NCI-H446 (cell line): Measurements from ENCODE around the gene XDH.

Experiments
- DNase-seq, 2 experiments: peaks; one replicate each; lab custom pipeline; 2025; lab: John Stamatoyannopoulos, UW

Gene XDH

DNA sequence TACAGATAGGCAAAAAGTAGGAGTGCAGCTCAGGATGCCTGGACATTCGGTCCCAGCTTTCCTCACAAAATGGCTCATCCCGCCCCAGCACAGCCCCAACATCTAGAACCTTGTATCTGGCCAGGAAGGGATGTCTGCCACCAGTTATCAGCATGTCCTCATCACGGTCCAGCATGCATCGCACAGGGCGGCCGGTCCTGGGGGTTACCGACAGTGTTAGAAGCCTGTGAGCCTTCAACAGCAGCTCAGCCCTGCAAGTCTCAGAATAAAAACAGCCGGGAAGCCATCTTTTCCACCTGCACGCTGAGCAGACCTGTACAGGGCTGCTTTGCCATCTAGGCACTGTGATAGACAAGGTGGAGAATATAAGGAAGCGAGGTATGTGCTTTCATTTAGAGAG, 49.2 kb downstream of the XDH start:
- no peak for DNase-seq

- DNase-seq = no peak
These were observed 50.4 kb downstream of the XDH start for GRCh38 chr2:31363956-31364750.

DNA sequence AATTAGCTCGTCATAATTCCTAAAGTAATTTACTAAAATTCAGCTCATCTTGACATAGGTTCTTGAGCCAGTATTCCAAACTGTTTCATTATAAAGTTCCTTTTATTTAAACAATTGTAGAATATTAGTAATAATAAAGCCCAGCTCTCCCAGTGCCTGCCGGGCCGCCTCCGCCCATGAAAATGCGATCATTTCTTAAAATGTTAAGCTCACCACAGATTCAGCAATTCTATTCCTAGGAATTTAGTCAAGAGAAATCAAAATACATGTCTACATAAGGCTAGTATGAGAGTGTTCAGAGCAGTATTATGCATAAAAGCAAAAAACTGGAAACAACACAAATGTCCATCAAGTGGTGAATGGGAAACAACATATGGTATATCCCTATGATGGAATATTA, 52.0 kb downstream of the XDH start:
- no peak for DNase-seq

DNA sequence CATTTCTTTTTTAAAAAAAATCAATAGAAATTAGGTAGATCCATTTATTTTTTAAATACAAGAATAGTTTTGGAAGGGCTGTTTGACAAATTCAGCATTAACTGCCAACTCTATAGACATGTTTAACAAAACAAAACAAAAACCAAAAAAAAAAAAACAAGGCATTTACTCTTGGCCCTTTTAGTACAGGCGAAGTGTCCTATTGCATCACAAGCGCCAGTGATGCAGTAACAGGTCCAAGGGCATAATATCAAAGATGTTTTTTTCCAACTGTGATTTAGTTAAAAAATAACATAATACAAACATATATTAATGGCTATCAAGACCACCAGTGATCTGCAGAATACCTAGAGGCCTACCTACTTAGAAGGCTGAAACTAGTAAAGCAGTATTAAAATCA, 55.3 kb downstream of the XDH start:
- no peak for DNase-seq

DNA sequence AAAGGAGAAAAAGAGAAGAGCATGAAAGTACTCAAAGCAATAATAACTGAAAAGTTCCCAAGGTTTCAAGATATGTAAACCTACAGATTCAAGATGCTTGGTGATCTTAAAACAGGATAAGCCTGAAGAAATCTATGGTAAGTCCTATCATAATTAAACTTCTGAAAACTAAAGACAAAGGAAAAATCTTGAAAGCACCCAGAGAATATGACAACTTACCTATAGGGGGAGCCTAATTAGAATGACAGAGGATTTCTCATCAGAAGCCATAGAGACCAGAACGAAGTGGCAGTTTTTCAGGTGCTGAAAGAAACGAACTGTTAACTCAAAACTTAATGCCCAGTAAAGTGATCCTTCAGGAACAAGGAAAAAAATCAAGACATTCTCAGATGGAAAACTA, 59.7 kb downstream of the XDH start:
- DNase-seq = no peak

- DNase-seq = no peak
These were observed 61.4 kb downstream of the XDH start for GRCh38 chr2:31353179-31353578.

- DNase-seq = no peak
These were observed 64.9 kb downstream of the XDH start for GRCh38 chr2:31349684-31350083.

DNA sequence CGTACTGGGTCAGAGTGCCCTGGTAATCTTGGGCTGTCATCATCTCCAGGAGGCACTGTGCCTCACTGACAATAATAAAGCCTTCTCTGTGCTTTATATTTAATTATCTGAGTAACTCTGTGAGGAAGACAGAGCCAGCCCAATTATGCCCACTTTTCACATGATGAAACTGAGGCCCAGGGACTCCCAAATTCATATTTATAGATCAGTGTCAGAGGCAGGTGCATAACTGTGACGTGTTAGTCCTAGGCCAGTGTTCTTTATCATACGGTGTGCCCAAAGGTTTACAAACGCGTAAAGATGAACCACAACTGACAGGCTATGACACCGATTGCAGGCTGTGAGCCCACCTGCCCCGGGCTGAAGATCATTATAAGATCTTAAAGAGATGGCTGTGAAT, 65.4 kb downstream of the XDH start:
- no peak for DNase-seq

DNA sequence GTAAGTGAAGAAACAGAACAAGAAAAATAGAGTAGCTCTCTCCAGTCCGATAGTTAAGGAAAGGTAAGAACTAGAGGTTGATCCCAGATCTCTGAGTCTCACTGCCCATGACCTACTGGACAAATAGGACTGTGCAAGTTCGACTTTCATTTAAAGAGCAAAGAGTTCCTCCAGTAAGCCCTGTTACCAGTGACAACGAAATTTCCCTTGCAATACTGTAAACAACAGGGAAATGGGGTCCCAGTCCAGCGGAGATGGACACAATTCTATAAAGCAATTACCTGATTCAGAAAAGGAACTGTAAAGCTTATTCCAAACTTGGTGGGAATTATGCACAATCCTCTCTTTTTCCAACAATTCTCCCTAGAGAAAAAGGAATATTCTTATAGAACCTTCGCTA, 65.9 kb downstream of the XDH start:
- DNase-seq = no peak

- DNase-seq = no peak
These were observed 66.8 kb downstream of the XDH start for GRCh38 chr2:31347750-31348149.

DNA sequence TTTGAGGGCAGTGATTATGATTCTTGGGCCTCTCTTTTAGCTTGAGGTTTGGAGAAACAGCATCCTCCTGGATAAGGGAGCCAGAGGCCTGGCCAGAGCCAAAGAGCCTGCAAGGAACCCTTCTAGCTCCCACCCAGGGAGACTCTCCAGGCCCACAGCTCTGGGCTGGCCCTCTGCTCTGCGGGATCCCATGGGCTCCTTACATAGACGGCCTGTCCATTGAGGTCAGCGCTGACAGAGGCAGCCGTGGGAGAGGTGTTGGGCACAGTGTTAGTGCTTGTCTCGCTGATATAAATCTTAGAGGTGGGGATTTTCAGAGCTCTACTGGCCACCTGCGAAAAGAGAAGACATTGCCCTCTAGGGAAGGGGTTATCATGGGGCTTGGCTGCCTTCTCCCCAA, 67.2 kb downstream of the XDH start:
- no peak for DNase-seq

DNA sequence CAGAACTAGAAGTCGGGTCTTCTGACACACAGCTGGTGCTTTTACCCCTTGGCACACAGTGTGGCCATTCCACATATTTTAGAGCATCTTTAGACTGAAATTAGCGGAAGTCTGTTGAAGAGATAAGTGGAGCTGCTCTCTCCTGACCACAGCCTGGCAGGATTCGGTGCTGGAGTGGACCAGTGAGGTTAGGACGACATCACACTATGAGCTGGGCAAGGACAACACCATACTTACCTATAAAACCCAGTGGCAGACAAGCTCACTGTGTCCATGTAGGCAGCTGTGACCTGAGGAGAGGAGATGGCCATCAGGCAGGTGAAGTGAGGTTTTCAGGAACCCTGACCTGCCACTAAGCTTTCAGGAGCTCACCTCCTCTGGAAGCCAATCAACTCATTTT, 70.1 kb downstream of the XDH start:
- no peak for DNase-seq

DNA sequence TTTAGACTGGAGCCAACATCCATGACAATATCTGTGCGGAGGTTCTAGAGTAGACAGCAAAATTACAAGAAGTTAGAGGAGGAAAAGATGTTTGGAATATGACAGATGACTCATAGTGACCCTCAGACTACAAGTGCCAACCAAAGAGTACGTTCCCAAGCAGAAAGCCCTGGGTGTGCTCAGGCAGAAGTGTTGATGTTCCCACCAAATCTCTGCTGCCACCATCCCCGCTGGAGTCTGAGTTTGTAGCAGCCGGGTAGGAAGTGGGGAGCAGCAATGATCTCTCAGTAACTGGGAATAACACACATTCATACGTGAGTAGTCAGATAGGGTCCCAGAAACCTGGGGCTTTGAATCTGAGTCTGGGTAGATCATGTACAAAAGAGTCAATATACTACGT, 73.2 kb downstream of the XDH start:
- DNase-seq = no peak

GRCh38 chr2:31339696-31340095, 74.8 kb downstream of the XDH start:
- DNase-seq = no peak

- no peak for DNase-seq
These were observed 76.7 kb downstream of the XDH start for GRCh38 chr2:31337860-31338259.

GRCh38 chr2:31337197-31337596, 77.3 kb downstream of the XDH start:
- DNase-seq = no peak

GRCh38 chr2:31335921-31336585, 78.5 kb downstream of the XDH start:
- DNase-seq = no peak

- no peak for DNase-seq
These were observed 80.1 kb downstream of the XDH start for GRCh38 chr2:31334311-31335026.

GRCh38 chr2:31333527-31334183, 80.9 kb downstream of the XDH start:
- DNase-seq = peak; percentile 39 to 48

DNA sequence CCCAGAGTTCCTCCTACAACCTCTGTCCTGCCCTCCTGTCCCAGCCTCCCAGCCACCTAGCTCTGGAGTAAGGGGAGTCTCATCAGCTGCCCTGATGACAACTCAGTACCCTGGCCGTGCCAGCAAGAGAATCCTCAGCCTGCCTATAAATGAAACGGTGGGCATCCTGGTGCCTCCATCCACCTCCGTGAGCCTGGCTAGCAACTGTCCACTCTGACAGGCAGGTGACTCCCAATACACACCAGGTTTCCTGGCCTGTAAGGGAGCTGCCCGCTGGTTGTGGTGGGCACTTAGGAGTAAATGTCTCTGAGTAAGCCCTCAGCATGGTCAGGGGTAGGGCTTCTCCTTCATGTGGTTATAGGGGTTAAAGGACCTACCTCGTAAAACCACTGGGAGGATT, 81.5 kb downstream of the XDH start:
- DNase-seq = no peak

GRCh38 chr2:31332521-31332920, 82.0 kb downstream of the XDH start:
- no peak for DNase-seq

DNA sequence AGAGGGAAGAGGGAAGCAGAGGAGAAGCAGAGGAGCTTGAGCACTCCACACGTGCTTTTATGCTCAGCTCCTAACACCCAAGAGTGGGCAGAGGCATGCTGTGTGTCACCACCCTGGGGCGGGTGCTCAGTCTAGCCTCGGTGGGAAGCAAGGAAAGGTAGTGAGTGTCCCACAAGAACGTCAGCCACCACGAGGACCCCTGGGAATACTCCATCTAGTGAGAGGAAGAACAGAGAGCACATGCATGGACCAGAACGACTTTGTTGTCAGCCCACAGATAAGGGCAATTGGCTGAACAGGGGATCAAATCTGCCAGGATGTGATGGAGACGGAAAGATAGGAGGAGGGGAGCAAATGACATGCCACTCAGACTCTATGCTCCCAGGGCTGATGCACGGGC, 83.4 kb downstream of the XDH start:
- DNase-seq = no peak
